HG03064 (cell line): Measurements from ENCODE around the gene GFI1B.
"Not testable (repeated sequence)": the region's sequence is repeated elsewhere in the genome, so short reads cannot be mapped to it uniquely, and the experiment has no call there.

Experiments used
- ATAC-seq: cut with Tn5 transposase; IDR thresholded peaks from one replicate; pipeline ENCODE4 v1.9.1; 2021; ENCODE audit warnings: low read depth; ENCODE audit not compliant: unreplicated experiment

GFI1B gene

GRCh38 chr9:132989998-132990557 lies 11.6 kb downstream of the GFI1B start:
- ATAC-seq, result not testable (repeated sequence)

GRCh38 chr9:132990781-132991180 lies 12.3 kb downstream of the GFI1B start:
- no peak for ATAC-seq

GRCh38 chr9:132991351-132992300 lies 13.1 kb downstream of the GFI1B start:
- ATAC-seq, result no peak

GRCh38 chr9:132993511-132993939 lies 15.0 kb downstream of the GFI1B start:
- no peak for ATAC-seq

- no peak for ATAC-seq
Observed at GRCh38 chr9:132994410-132995120, 16.1 kb downstream of the GFI1B start.

- ATAC-seq, result no peak
Observed at GRCh38 chr9:132995121-132995420, 16.6 kb downstream of the GFI1B start.

- ATAC-seq, result no peak
Observed at GRCh38 chr9:132995879-132996278, 17.4 kb downstream of the GFI1B start.

- no peak for ATAC-seq
Observed at GRCh38 chr9:132996526-132996925, 18.0 kb downstream of the GFI1B start.

GRCh38 chr9:132997591-132997990 lies 19.1 kb downstream of the GFI1B start:
- ATAC-seq, result no peak

- not testable (repeated sequence) for ATAC-seq
Observed at GRCh38 chr9:132998221-132998620, 19.7 kb downstream of the GFI1B start.

- no peak for ATAC-seq
Observed at GRCh38 chr9:132998831-132999635, 20.5 kb downstream of the GFI1B start.

GRCh38 chr9:133002147-133003070 lies 23.9 kb downstream of the GFI1B start:
- ATAC-seq, result no peak

GRCh38 chr9:133003071-133003461 lies 24.6 kb downstream of the GFI1B start:
- ATAC-seq, result no peak

GRCh38 chr9:133003671-133004090 lies 25.2 kb downstream of the GFI1B start:
- ATAC-seq, result no peak

GRCh38 chr9:133004091-133004998 lies 25.9 kb downstream of the GFI1B start:
- no peak for ATAC-seq

- ATAC-seq, result no peak
Observed at GRCh38 chr9:133004999-133005760, 26.7 kb downstream of the GFI1B start.

GRCh38 chr9:133005957-133006356 lies 27.5 kb downstream of the GFI1B start:
- ATAC-seq, result no peak
